Neural progenitor cell (in vitro differentiated cells): ENCODE data around the gene OAS1.

Source experiments
- EZH2 ChIP-seq: fragments of 200-600 bp; sonication (generic); IDR thresholded peaks from 2 replicates; pipeline ENCODE4 v1.6.1; 2017; ENCODE audit warnings: antibody characterized with exemption, mild to moderate bottlenecking, moderate library complexity
- EZH2phosphoT487 ChIP-seq: fragments of 200-600 bp; sonication (generic); IDR thresholded peaks from 2 replicates; pipeline ENCODE4 v1.6.1; 2017; ENCODE audit warnings: antibody characterized with exemption
- TF ChIP-seq, protein P1 (sequence below): fragments of 200-600 bp; sonication (generic); IDR thresholded peaks from 2 replicates; pipeline ENCODE4 v1.5.1; 2017; ENCODE audit warnings: antibody characterized with exemption, mild to moderate bottlenecking

DNA sequence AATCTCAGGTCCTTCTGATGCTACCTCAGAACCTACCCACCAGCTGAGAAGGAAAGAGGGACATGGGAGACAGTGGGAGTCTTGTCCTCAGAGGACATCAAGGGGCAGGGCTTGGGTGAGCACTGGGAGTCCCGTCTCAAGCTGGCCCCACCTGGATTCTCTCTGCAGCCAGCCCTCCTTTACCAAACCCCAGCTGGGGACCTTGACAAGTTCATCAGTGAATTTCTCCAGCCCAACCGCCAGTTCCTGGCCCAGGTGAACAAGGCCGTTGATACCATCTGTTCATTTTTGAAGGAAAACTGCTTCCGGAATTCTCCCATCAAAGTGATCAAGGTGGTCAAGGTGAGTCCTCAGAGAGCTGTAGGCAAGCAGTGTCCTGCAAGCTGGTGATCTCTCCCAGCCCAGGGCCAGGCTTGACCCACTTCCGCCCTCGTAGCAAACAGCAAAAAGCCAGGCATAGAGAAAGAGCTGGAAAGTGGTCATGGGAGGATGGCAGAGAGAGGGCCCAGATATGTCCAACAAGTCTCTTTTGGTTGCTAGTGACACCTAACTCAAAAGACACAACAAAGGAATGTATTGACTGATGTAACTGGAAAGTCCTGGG is 57.4 kb downstream of the OAS1 start:
- no peak for TF ChIP-seq EZH2
- TF ChIP-seq, protein P1, sequence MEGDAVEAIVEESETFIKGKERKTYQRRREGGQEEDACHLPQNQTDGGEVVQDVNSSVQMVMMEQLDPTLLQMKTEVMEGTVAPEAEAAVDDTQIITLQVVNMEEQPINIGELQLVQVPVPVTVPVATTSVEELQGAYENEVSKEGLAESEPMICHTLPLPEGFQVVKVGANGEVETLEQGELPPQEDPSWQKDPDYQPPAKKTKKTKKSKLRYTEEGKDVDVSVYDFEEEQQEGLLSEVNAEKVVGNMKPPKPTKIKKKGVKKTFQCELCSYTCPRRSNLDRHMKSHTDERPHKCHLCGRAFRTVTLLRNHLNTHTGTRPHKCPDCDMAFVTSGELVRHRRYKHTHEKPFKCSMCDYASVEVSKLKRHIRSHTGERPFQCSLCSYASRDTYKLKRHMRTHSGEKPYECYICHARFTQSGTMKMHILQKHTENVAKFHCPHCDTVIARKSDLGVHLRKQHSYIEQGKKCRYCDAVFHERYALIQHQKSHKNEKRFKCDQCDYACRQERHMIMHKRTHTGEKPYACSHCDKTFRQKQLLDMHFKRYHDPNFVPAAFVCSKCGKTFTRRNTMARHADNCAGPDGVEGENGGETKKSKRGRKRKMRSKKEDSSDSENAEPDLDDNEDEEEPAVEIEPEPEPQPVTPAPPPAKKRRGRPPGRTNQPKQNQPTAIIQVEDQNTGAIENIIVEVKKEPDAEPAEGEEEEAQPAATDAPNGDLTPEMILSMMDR = no peak
- no peak for TF ChIP-seq EZH2phosphoT487
